22Rv1 (cell line): ENCODE measurements around the gene SLC19A2.

Experiments
- H3K27ac ChIP-seq: fragments of 450-650 bp; 2 replicates; pipeline ENCODE4 v1.5.1; 2017
- CTCF ChIP-seq: fragments of 450-650 bp; IDR thresholded peaks from 2 replicates; pipeline ENCODE4 v1.5.1; 2017; ENCODE audit warnings: mild to moderate bottlenecking
- ZFX ChIP-seq: fragments of 450-650 bp; IDR thresholded peaks from 2 replicates; pipeline ENCODE4 v1.6.1; 2017; ENCODE audit warnings: antibody characterized with exemption, borderline replicate concordance

Gene SLC19A2

DNA sequence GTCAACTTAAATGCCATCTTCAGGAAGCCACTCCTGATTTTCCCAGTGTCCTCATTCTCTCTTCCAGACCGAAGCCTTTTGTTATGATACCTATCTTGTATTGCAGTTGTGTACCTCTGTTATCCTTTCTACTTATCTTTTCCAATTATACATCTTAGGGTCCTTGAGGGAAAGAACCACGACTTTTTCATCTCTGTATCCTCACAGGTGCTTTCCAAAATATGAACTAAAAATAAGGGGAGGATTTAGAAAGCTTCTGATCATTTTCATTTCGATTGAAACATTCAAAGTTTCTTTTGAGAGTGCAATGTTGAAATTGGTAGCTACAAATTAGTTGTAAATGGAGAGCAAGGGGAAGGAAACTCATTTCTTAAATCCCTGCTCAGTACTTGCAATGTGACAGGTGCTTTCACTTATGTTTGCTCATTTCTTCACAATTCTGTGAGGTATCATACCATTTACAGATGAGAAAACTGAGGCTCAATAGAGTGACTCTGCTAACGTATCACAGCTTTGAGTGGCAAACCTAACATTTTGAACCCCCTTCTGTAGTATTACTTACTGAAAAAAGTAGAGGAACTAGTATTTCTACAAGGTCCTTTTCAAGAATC is 24.2 kb downstream of the SLC19A2 start:
- TF ChIP-seq ZFX = no peak
- TF ChIP-seq CTCF = no peak
- H3K27ac ChIP-seq = no peak overlapping the region

DNA sequence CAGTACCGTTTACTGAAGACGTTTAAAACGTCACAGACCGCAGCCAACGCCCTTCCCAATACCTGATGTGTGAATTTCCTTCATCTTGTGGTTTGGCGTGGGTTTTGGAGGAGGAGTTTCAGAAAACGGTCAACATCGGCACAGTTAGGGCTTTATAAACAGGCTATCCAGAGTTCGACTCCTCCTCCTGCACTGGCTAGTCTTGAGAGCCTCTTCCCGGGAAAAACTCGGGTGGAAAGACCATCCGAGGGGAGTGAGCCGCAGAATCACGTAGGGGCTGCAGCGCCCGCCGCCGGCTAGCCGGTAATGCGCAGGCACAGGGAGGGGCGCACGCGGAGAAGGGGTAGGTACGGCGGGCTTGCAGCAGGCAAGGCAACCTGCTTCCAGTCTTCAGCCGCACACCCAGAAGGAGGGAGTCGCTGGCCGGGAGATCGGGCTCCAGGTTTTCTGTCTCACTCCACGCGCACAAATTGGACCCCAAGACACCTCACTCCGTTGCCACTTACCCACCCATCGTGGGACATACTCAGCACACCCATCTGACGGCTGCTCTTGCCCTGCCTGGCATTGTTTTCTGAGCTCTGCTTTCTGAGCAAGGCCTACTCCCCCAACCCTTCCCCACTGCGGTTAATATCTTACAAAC is 25.4 kb downstream of the SLC19A2 start:
- TF ChIP-seq CTCF (no peak), ZFX (no peak)
- no peak overlapping the region for H3K27ac ChIP-seq

- no peak for TF ChIP-seq CTCF
- no peak for TF ChIP-seq ZFX
Observed at GRCh38 chr1:169457443-169457842, 28.3 kb downstream of the SLC19A2 start.

DNA sequence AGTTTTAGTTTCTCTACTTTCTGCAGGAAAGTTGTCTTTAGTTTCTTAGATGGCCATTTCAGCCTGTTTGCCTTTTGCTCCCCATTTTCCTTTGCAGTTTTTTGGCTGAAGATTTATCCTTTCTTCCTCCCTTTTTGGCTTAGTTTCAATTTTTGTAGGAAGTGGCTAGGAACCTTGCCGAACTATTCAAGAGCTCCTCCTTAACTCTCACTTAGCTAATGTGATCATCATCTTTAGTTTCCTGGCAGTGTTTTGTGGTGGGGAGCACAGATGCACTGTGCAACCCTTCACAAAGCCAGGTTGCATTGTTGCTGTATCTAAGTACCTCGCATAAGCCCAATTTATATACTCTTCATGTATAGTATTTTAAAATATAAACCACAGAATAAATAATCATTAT is 29.7 kb downstream of the SLC19A2 start:
- no peak overlapping the region for H3K27ac ChIP-seq
- TF ChIP-seq ZFX (no peak), CTCF (no peak)

More at GRCh38 chr1:169457443-169457842, 28.3 kb downstream of the SLC19A2 start:
- H3K27ac ChIP-seq = no peak overlapping the region

DNA sequence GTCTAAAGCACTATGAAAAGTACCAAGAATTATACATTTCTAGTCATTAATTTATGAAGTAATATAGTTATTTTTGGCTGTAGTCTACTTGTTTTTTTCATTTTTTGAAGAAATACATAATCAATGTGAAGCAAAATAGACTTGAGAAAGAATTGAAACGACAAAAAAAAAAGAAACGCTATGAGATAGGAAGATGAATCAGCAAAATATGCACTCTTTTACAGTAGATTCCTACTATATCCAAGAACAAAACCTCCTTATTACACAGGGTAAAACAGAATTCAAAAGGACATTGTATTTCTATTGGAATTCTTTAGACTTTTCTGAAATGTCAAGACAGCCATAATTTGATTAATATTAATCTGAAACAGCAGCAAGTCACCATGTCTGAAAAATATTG is 32.8 kb downstream of the SLC19A2 start:
- TF ChIP-seq ZFX (no peak), CTCF (no peak)
- H3K27ac ChIP-seq = no peak overlapping the region

GRCh38 chr1:169451218-169451824 is 34.4 kb downstream of the SLC19A2 start:
- TF ChIP-seq CTCF (no peak), ZFX (no peak)
- no peak overlapping the region for H3K27ac ChIP-seq

DNA sequence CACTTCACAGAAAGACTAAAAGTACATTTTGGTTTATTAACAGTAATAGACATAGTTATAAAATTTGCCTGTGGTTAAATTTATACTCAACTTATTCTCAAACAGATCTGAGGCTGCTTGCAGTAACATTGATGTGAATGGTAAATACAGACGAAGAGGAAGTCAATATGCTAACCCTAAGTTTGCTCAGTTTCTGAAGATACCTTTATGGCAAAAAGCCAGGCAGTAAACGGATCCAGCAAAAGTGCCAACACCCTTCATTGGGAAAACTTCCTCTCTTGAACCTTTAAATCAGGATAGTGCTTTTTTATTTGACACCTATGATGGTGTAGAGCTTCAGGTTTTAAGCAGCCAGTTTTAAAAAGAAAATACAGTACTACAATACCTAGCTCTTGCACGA is 41.8 kb downstream of the SLC19A2 start:
- TF ChIP-seq ZFX = no peak
- TF ChIP-seq CTCF = no peak
- no peak overlapping the region for H3K27ac ChIP-seq
